ENCODE measurements around the gene TNNT2.

TNNT2 gene

GRCh38 chr1:201360901-201361651, 16.4 kb downstream of the TNNT2 start:
- Mint-ChIP-seq H3K36me3 (no peaks in the 10 kb centered on the region), H3K9me3 (no peaks in the 10 kb centered on the region), H3K27ac (no peak overlapping the region), H3K27me3 (peaks cover 17 to 22% of the 10 kb centered on the region in 2 donors), H3K4me1 (no peaks in the 10 kb centered on the region), H3K4me3 (no peak overlapping the region)
- ATAC-seq (replicated peaks) (no peak), DNase-seq (no peak)

DNA sequence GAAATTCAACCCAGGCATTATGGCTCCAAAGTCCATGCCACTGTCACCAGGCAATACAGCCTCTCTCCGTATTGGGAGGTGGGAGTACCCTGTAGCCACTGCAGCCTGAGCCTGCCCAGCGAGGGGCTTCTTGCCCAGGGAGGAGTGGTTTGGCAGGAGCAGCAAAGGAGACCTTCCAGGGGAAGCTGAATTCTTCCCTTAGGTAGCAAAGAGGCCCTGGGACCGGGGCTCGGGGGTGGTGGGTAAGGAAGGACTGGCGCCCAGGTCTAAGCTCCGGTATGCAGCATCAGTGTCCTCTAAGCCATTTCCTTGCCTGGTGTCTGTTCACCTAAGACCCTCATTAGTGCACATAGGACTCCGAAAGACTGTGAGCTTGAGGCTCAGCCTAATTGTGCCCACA, 17.0 kb downstream of the TNNT2 start:
- H3K4me3 Mint-ChIP-seq: no peak overlapping the region
- H3K27me3 Mint-ChIP-seq: peaks cover 17 to 22% of the 10 kb centered on the region in 2 donors
- H3K27ac Mint-ChIP-seq: no peak overlapping the region
- H3K4me1 Mint-ChIP-seq: no peaks in the 10 kb centered on the region
- H3K36me3 Mint-ChIP-seq: no peaks in the 10 kb centered on the region
- DNase-seq (no peak), ATAC-seq (replicated peaks) (no peak)
- no peaks in the 10 kb centered on the region for H3K9me3 Mint-ChIP-seq

DNA sequence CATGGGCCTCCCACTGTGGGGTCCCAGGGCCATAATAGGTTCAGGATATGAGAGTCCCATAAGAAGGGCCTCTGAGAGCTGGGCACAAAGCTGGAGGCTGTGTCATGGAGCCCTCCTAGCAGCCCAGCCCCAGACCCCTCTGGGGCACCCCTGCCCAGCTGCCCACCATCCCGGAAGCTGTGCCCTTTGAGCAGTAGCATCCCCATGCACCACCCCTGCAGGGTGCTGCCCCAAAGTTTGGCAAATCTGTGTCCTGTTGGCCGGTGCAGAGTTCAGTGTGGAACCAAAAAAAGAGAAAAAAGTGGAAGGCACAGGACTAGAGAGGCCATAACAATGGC, 17.6 kb downstream of the TNNT2 start:
- ATAC-seq (replicated peaks): no peak
- no peaks in the 10 kb centered on the region for H3K36me3 Mint-ChIP-seq
- no peaks in the 10 kb centered on the region for H3K9me3 Mint-ChIP-seq
- DNase-seq: no peak
- no peak overlapping the region for H3K4me3 Mint-ChIP-seq
- H3K27me3 Mint-ChIP-seq: peaks cover 17 to 22% of the 10 kb centered on the region in 2 donors
- H3K27ac Mint-ChIP-seq: no peak overlapping the region
- no peaks in the 10 kb centered on the region for H3K4me1 Mint-ChIP-seq

DNA sequence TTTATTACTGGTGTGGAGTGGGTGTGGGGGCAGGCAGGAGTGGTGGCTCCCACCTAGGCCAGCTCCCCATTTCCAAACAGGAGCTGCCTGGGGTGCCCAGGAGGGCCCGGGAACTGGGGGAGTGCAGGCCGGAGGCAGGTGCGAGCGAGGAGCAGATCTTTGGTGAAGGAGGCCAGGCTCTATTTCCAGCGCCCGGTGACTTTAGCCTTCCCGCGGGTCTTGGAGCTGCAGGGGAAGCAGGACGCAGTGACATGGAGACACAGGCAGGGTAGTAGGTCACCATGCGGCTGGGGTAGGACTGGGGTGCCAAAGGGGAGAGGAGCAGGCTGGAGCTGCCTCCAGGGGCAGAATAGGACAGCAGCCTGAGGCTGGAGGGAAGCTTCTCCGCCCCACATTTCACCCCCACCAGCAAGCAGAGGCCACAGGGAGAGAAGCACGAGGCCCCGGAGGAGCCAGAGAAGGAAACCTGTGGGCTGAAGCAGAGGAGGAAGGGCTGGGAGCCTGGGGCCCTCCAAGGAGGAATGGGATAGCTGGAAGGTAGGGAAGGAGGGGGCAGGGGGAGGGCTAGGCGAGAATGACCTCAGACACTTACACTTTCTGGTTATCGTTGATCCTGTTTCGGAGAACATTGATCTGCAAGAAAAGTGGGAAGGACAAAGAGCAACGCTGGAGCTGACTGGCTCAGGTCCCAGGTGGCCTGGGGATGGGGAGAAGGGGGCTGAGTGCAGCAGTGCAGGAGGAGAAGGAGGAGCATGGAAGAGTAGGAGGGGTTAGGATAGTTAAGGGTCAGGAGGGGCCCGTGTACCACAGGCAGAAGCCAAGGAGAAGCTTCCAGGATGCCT, 18.2 kb downstream of the TNNT2 start:
- H3K36me3 Mint-ChIP-seq: no peaks in the 10 kb centered on the region
- H3K4me1 Mint-ChIP-seq: no peaks in the 10 kb centered on the region
- no peak overlapping the region for H3K4me3 Mint-ChIP-seq
- ATAC-seq (replicated peaks): no peak
- DNase-seq: no peak
- peaks cover 23 to 26% of the 10 kb centered on the region in 2 donors for H3K27me3 Mint-ChIP-seq
- no peaks in the 10 kb centered on the region for H3K9me3 Mint-ChIP-seq
- H3K27ac Mint-ChIP-seq: no peak overlapping the region

DNA sequence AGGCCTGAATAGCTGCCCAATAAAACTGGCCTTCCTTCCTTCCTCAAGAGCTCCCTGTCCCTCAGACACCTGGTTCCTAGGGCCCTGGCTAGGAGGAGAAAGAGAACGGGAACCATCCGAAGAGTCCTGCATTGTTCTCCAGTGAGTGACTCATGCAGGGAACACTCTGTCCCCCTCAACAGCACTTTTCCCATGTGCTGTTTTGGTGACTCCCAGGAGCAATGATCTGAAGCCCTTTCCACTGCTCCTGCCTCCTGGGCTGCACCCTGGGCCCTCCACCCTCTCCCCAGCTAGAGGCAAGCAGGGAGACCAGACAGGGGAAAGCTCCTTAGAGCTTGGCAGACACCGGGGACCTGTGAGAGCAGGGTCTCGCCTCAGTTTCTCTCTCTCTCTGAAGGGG, 18.9 kb downstream of the TNNT2 start:
- Mint-ChIP-seq H3K36me3 (no peaks in the 10 kb centered on the region), H3K4me1 (no peaks in the 10 kb centered on the region), H3K9me3 (no peaks in the 10 kb centered on the region), H3K27me3 (peaks cover 25 to 27% of the 10 kb centered on the region in 2 donors), H3K4me3 (no peak overlapping the region), H3K27ac (no peak overlapping the region)
- ATAC-seq (replicated peaks) (no peak), DNase-seq (no peak)

- H3K4me3 Mint-ChIP-seq: no peak overlapping the region
- peaks cover 21 to 29% of the 10 kb centered on the region in 2 donors for H3K27me3 Mint-ChIP-seq
- DNase-seq: no peak
- H3K27ac Mint-ChIP-seq: no peak overlapping the region
- no peaks in the 10 kb centered on the region for H3K36me3 Mint-ChIP-seq
- H3K9me3 Mint-ChIP-seq: no peaks in the 10 kb centered on the region
- no peaks in the 10 kb centered on the region for H3K4me1 Mint-ChIP-seq
- no peak for ATAC-seq (replicated peaks)
Measured at GRCh38 chr1:201357636-201358348, 19.7 kb downstream of the TNNT2 start.

GRCh38 chr1:201357211-201357610, 20.3 kb downstream of the TNNT2 start:
- Mint-ChIP-seq H3K4me3 (no peak overlapping the region), H3K27ac (no peak overlapping the region), H3K36me3 (no peaks in the 10 kb centered on the region), H3K4me1 (no peaks in the 10 kb centered on the region), H3K9me3 (no peaks in the 10 kb centered on the region), H3K27me3 (peaks cover 16 to 28% of the 10 kb centered on the region in 2 donors)
- DNase-seq (no peak), ATAC-seq (replicated peaks) (no peak)

- Mint-ChIP-seq H3K27me3 (peaks cover 11 to 23% of the 10 kb centered on the region in 2 donors), H3K9me3 (no peaks in the 10 kb centered on the region), H3K4me1 (no peaks in the 10 kb centered on the region), H3K4me3 (no peak overlapping the region), H3K27ac (no peak overlapping the region), H3K36me3 (no peaks in the 10 kb centered on the region)
- no peak for ATAC-seq (replicated peaks)
- no peak for DNase-seq
Measured at GRCh38 chr1:201356701-201357100, 20.8 kb downstream of the TNNT2 start.

GRCh38 chr1:201356236-201356635, 21.2 kb downstream of the TNNT2 start:
- H3K9me3 Mint-ChIP-seq: no peaks in the 10 kb centered on the region
- DNase-seq (no peak), ATAC-seq (replicated peaks) (no peak)
- peaks cover 13 to 25% of the 10 kb centered on the region in 2 donors for H3K27me3 Mint-ChIP-seq
- H3K4me3 Mint-ChIP-seq: no peak overlapping the region
- no peak overlapping the region for H3K27ac Mint-ChIP-seq
- no peaks in the 10 kb centered on the region for H3K4me1 Mint-ChIP-seq
- H3K36me3 Mint-ChIP-seq: no peaks in the 10 kb centered on the region

GRCh38 chr1:201355471-201355870, 22.0 kb downstream of the TNNT2 start:
- Mint-ChIP-seq H3K27me3 (peaks cover 18 to 30% of the 10 kb centered on the region in 2 donors), H3K4me1 (no peaks in the 10 kb centered on the region)
- ATAC-seq (replicated peaks): no peak

DNA sequence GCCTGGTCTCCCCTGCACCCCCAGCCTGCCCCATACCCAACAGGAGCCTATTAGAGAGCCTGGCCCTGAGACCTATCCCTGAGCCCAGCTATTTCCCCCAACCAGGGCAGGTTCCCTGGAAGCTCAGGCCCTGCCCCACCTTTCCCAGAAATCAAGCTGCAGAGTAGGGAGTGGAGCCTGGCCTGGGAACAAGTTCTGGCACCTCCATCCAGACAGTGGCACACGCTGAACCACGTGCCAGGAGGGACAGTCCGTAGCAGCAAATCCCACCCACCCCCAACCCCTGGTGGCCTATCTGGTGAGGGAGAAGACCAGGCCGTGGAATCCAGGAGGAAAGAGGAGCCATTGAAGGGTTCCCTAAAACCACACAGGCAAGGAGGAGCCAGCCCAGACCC, 22.6 kb downstream of the TNNT2 start:
- H3K9me3 Mint-ChIP-seq: no peaks in the 10 kb centered on the region
- H3K27me3 Mint-ChIP-seq: peaks cover 18 to 30% of the 10 kb centered on the region in 2 donors
- no peak overlapping the region for H3K4me3 Mint-ChIP-seq
- H3K27ac Mint-ChIP-seq: no peak overlapping the region
- H3K36me3 Mint-ChIP-seq: no peaks in the 10 kb centered on the region
- DNase-seq: no peak
- ATAC-seq (replicated peaks): no peak
- H3K4me1 Mint-ChIP-seq: no peaks in the 10 kb centered on the region

More at GRCh38 chr1:201355471-201355870, 22.0 kb downstream of the TNNT2 start:
- Mint-ChIP-seq H3K9me3 (no peaks in the 10 kb centered on the region), H3K4me3 (no peak overlapping the region), H3K36me3 (no peaks in the 10 kb centered on the region), H3K27ac (no peak overlapping the region)
- DNase-seq: no peak

DNA sequence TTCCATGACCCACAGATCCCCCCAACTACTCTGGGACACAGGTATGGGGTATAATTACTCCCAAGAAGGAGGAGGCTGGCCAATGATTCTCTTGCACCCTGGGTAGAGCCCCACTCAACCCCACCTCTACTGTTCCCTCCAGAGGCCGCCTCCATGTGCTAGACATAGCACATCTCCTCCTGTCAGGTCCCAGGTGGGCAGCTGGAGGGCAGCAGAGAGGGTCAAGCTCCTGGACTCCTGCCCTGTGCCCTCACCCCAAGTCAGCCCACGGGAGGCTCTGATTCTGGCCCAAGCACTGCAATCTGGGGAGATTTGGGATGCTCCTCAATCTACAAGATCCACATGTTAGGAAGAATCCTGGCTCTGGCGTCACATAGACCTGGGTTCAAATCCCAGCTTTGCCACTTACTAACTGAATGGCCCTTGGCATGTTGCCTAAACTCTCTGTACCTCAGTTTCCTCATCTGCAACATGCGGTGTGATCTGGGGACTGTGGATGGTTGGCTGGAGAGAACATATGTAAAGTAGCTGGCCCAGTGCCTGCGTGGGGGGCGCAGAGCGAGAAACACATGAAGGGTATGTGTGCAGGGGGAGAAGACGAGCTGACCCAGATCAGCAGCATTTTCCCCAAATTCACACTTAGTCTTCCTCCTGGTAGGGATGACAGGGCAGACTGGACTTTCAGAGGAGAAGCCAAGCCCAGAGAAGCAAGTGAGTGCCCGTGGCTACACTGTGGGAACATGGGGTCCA, 23.2 kb downstream of the TNNT2 start:
- no peaks in the 10 kb centered on the region for H3K9me3 Mint-ChIP-seq
- H3K27me3 Mint-ChIP-seq: peaks cover 21 to 35% of the 10 kb centered on the region in 2 donors
- H3K36me3 Mint-ChIP-seq: no peaks in the 10 kb centered on the region
- no peak for DNase-seq
- H3K4me3 Mint-ChIP-seq: no peak overlapping the region
- no peaks in the 10 kb centered on the region for H3K4me1 Mint-ChIP-seq
- ATAC-seq (replicated peaks): no peak
- H3K27ac Mint-ChIP-seq: no peak overlapping the region

- Mint-ChIP-seq H3K4me1 (no peaks in the 10 kb centered on the region), H3K27ac (no peak overlapping the region), H3K9me3 (no peaks in the 10 kb centered on the region), H3K4me3 (no peak overlapping the region), H3K27me3 (peaks cover 23 to 30% of the 10 kb centered on the region in 2 donors), H3K36me3 (no peaks in the 10 kb centered on the region)
- no peak for ATAC-seq (replicated peaks)
- DNase-seq: no peak
Measured at GRCh38 chr1:201353186-201353940, 24.1 kb downstream of the TNNT2 start.

Measured in stimulated activated naive B cell treated with anti-CD40 and anti-IgM and Interleukin-4, amounts not matched to agents 10 μg/mL and 1 μg/mL and 100 μg/mL, for 72 hours (primary cell).